K562 (cell line): ENCODE data around the gene ENO3. TPM values are rescaled to one million over a fixed set of nuclear protein-coding genes. Genes with fewer than 3 reads are reported as not detected.
A peak's percentile ranks its signal among the peaks of the same experiment; 100 is the strongest.

Experiments
- ATF7 ChIP-seq: fragments of 450-650 bp; IDR thresholded peaks from 2 replicates; pipeline ENCODE4 v1.7.1; 2014; ENCODE audit warnings: mild to moderate bottlenecking, moderate library complexity
- DNMT1 ChIP-seq: fragments of 450-650 bp; IDR thresholded peaks from 2 replicates; pipeline ENCODE4 v1.6.1; 2016; ENCODE audit warnings: antibody characterized with exemption, mild to moderate bottlenecking
- FOXJ2 ChIP-seq: fragments of 200-800 bp; sonication (Bioruptor generic); IDR thresholded peaks from 2 replicates; pipeline ENCODE4 v1.6.1; 2016; ENCODE audit warnings: missing genetic modification characterization, missing compliant biosample characterization
- HCFC1 ChIP-seq: IDR thresholded peaks from 2 replicates; pipeline ENCODE4 v1.6.1; 2012; ENCODE audit warnings: low read depth, low read length, improper control_type of control experiment
- JUND ChIP-seq, 2 experiments: IDR thresholded peaks; 2 replicates in 1 of 2; 3 replicates in 1 of 2; pipeline ENCODE4 v1.6.1; 2011; ENCODE audit warnings: borderline replicate concordance in 2 of 2, low read depth in 2 of 2, low read length in 2 of 2, improper control_type of control experiment in 1 of 2, missing biosample characterization in 1 of 2, missing genetic modification characterization in 1 of 2, missing genetic modification reagents in 1 of 2
- SUPT5H ChIP-seq: fragments of 450-650 bp; IDR thresholded peaks from 2 replicates; pipeline ENCODE4 v1.6.1; 2016
- ZBTB49 ChIP-seq: sonication (generic); formaldehyde crosslinking; IDR thresholded peaks from 2 replicates; pipeline ENCODE4 v1.8.0; 2022; ENCODE audit warnings: missing genetic modification reagents, mild to moderate bottlenecking, borderline replicate concordance
- polyA plus RNA-seq, 8 experiments: library from polyadenylated mRNA; depleted of rRNA in 4 of 8; stranded (reverse) in 5 of 8; unstranded in 3 of 8; fragments of >200 nt; fragmentation: Nextera tagmentation in 2 of 8; fragmentation: Illumina TruSeq in 1 of 8; extraction: Ambion mirVana in 2 of 8; extraction: Trizol in 1 of 8; gene quantifications; 2 replicates each; pipeline versions ENCODE4 v1.2.1 to v1.2.3, GENCODE V29; 2011 to 2014; ENCODE audit warnings: inconsistent platforms in 1 of 8, missing spikeins in 1 of 8
- total RNA-seq, 7 experiments: library from RNA; depleted of rRNA in 6 of 7; stranded (reverse); fragments of >200 nt in 6 of 7; fragmentation: Illumina TruSeq in 2 of 7; extraction: Trizol in 2 of 7; gene quantifications; 2 replicates each; pipeline versions ENCODE4 v1.2.1 to v1.2.3, GENCODE V29; 2011 to 2021; ENCODE audit warnings: low replicate concordance in 1 of 7
- TF ChIP-seq, protein P1 (sequence below): fragments of 450-650 bp; IDR thresholded peaks from 2 replicates; pipeline ENCODE4 v1.7.1; 2018; ENCODE audit warnings: mild to moderate bottlenecking, low read depth; ENCODE audit not compliant: partially characterized antibody
- TF ChIP-seq, protein P2 (sequence below): fragments of 200-800 bp; sonication (Bioruptor generic); IDR thresholded peaks from 2 replicates; pipeline ENCODE4 v1.6.1; 2017; ENCODE audit warnings: missing genetic modification characterization, missing compliant biosample characterization
- TF ChIP-seq, protein P3 (sequence below): sonication (generic); formaldehyde crosslinking; IDR thresholded peaks from 2 replicates; pipeline ENCODE4 v1.8.0; 2022; ENCODE audit warnings: mild to moderate bottlenecking, missing genetic modification reagents

Gene ENO3
- total and polyA plus RNA-seq, 9 of the 15 experiments (the other 6 are each of a cell fraction or from before 2014, with no cell fraction given) = 5.7 to 17.2 (median 9.9) TPM

DNA sequence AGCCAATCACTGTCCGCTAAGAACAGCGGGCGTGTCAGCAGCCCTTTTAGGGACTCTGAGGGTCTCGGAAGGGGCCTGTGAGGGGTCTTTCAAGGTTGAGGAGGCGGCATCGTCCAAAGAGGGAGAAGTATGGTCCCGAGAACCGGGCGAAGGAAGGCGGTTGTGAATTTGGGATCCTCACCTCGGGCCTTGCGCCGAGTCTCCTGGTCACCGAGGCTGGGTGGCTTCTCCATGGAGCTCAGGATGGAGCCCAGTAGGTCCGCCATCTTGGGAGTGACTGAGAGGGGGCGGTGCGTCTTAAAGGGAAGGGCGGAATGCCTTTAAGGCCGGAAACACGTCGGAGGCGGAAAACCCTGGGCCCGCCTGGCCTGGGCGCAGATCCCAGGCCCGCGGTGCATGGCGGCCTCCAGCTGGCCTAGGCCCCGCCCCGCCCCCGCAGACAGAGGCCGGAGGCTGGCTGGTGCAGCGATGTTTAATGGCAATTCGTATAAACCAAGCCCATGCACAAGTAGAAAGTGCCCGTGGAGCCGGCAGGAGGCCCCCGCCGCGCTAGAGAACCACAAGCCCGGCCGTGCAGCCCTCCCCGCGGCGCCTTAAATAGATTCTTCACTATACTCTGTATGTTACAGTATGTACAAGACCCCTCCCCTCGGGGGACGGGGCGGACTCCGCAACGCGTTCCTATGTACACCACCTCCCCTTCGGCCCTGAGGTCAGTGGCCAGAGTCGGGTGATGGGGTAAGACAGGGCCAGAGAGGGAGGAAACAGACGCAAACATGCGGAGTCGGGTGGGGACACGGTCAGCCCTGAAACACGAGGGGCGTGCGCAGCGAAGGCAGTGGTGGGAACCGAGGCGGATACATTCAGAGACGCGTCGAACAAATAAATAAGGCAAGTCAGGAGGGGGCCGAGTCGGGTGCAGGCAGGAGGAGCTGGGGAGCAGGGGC is 16.9 kb downstream of the ENO3 start, which contains the start of gene SPAG7 (continued):
- TF ChIP-seq, protein P1, sequence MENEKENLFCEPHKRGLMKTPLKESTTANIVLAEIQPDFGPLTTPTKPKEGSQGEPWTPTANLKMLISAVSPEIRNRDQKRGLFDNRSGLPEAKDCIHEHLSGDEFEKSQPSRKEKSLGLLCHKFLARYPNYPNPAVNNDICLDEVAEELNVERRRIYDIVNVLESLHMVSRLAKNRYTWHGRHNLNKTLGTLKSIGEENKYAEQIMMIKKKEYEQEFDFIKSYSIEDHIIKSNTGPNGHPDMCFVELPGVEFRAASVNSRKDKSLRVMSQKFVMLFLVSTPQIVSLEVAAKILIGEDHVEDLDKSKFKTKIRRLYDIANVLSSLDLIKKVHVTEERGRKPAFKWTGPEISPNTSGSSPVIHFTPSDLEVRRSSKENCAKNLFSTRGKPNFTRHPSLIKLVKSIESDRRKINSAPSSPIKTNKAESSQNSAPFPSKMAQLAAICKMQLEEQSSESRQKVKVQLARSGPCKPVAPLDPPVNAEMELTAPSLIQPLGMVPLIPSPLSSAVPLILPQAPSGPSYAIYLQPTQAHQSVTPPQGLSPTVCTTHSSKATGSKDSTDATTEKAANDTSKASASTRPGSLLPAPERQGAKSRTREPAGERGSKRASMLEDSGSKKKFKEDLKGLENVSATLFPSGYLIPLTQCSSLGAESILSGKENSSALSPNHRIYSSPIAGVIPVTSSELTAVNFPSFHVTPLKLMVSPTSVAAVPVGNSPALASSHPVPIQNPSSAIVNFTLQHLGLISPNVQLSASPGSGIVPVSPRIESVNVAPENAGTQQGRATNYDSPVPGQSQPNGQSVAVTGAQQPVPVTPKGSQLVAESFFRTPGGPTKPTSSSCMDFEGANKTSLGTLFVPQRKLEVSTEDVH = peak; percentile 53
- TF ChIP-seq DNMT1 = no peak
- no peak for TF ChIP-seq JUND (IDR thresholded peaks at IDR 0.05; ENCODE audit: borderline replicate concordance, low read depth, low read length)
- TF ChIP-seq JUND (tag; IDR thresholded peaks at IDR 0.05; ENCODE audit: borderline replicate concordance, low read depth, low read length) = peak; percentile 23; the same call in 1 of the 3 replicates
- peak; percentile 55; the same call in 1 of the 2 replicates for TF ChIP-seq HCFC1
- TF ChIP-seq, protein P2, sequence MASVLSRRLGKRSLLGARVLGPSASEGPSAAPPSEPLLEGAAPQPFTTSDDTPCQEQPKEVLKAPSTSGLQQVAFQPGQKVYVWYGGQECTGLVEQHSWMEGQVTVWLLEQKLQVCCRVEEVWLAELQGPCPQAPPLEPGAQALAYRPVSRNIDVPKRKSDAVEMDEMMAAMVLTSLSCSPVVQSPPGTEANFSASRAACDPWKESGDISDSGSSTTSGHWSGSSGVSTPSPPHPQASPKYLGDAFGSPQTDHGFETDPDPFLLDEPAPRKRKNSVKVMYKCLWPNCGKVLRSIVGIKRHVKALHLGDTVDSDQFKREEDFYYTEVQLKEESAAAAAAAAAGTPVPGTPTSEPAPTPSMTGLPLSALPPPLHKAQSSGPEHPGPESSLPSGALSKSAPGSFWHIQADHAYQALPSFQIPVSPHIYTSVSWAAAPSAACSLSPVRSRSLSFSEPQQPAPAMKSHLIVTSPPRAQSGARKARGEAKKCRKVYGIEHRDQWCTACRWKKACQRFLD = peak; percentile 47; the same call in 1 of the 2 replicates
- TF ChIP-seq, protein P3, sequence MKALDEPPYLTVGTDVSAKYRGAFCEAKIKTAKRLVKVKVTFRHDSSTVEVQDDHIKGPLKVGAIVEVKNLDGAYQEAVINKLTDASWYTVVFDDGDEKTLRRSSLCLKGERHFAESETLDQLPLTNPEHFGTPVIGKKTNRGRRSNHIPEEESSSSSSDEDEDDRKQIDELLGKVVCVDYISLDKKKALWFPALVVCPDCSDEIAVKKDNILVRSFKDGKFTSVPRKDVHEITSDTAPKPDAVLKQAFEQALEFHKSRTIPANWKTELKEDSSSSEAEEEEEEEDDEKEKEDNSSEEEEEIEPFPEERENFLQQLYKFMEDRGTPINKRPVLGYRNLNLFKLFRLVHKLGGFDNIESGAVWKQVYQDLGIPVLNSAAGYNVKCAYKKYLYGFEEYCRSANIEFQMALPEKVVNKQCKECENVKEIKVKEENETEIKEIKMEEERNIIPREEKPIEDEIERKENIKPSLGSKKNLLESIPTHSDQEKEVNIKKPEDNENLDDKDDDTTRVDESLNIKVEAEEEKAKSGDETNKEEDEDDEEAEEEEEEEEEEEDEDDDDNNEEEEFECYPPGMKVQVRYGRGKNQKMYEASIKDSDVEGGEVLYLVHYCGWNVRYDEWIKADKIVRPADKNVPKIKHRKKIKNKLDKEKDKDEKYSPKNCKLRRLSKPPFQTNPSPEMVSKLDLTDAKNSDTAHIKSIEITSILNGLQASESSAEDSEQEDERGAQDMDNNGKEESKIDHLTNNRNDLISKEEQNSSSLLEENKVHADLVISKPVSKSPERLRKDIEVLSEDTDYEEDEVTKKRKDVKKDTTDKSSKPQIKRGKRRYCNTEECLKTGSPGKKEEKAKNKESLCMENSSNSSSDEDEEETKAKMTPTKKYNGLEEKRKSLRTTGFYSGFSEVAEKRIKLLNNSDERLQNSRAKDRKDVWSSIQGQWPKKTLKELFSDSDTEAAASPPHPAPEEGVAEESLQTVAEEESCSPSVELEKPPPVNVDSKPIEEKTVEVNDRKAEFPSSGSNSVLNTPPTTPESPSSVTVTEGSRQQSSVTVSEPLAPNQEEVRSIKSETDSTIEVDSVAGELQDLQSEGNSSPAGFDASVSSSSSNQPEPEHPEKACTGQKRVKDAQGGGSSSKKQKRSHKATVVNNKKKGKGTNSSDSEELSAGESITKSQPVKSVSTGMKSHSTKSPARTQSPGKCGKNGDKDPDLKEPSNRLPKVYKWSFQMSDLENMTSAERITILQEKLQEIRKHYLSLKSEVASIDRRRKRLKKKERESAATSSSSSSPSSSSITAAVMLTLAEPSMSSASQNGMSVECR (CRISPR knock-in tag) = peak; percentile 20; the same call in 1 of the 2 replicates
- no peak for TF ChIP-seq ZBTB49
- TF ChIP-seq ATF7 = 0 out of 2 replicates have a peak, but pooled peaks have one; percentile 62
- no peak for TF ChIP-seq FOXJ2
- TF ChIP-seq SUPT5H = peak; percentile 55
- TF ChIP-seq, all 486 proteins: peak for 93
